Measurements from ENCODE around the gene DPH6.

DPH6 gene

DNA sequence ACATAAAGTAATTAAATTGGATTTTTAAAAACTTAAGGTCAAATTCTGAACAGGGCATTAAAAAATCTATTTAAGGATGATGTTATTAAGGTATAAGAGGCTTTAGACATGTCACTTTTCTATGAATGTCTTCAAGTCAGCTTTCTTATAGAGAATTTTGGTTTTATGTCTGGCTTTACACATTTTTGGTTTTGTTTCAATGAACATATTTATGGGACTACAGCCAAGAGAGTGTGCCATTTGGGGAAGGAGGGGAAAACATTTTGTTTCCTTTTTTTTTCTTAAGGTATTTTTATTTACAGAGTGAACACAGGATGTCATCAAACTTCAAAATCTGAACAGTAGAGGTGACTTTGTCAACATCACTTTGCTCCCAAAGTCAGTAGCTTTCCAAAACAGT, 222.8 kb downstream of the DPH6 start:
- no peak for DNase-seq

- no peak for DNase-seq
Observed at GRCh38 chr15:35321926-35322325, 224.0 kb downstream of the DPH6 start.

- no peak for DNase-seq
Observed at GRCh38 chr15:35320911-35321310, 225.1 kb downstream of the DPH6 start.

Measured in activated effector memory CD4-positive, alpha-beta T cell treated with anti-CD3 and anti-CD28 coated beads, Interleukin-2, amount 50 U/mL, for 16 hours (primary cell).